Epidermal melanocyte (primary cell): ENCODE measurements around the gene MED17.
"Not testable (repeated sequence)": the region's sequence is repeated elsewhere in the genome, so short reads cannot be mapped to it uniquely, and the experiment has no call there.

Source experiments
- DNase-seq: peaks from one replicate; pipeline ENCODE4 v3.0.0; 2011; ENCODE audit warnings: low spot score; ENCODE audit not compliant: insufficient read length

Gene MED17

DNA sequence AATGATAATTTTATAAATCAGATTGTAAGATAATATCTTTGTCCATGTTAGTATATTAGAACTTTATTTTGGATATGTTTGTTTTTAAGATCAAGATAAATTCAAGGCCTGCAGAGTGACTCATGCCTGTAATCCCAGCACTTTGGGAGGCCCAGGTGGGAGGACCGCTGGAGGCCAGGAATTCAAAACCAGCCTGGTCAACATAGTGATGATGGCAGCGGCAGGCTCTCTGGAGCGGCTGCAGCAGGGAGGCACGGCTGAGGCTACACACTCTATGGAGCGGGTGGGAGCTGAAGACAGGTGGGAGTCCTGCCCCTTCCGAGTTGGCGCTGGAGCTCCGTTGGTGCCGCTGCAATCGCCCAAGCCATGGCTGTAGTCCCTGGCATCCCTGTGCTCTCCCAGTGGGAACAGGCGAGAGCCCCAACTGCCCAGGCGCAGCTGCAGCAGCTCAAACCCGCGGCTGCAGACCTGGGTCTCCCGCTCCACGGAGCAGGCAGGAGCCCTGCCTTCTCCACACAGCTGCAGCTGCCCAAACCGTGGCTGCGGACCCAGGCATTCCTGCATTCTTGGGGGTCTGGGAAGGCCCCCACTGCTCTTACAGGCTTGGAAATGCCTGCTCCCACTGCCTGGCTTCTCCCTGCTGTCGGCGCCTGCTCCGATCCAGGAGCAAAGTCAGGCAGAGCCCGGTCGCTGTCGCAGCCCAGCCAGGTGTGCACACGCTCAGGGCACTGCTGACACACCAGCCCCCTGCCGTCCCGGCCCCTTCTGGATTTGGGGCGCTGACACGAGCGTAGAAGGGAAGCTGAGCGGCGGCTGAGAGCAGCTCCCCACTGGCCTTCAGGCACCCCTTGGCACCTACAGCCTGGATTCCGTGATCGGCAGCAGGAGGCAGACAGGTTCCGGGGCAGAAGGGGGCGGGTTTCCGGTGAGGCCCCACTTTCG is 25.9 kb upstream of the MED17 start:
- DNase-seq: no peak

DNA sequence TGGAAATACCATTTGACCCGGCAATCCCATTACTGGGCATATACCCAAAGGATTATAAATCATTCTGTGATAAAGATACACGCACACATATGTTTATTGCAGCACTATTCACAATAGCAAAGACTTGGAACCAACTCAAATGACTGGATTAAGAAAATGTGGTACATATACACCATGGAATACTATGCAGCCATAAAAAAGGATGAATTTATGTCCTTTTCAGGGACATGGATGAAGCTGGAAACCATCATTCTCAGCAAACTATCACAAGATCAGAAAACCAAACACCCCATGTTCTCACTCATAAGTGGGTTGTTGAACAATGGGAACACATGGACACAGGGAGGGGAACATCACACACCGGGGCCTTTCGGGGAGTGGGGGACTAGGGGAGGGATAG is 25.0 kb upstream of the MED17 start:
- not testable (repeated sequence) for DNase-seq

DNA sequence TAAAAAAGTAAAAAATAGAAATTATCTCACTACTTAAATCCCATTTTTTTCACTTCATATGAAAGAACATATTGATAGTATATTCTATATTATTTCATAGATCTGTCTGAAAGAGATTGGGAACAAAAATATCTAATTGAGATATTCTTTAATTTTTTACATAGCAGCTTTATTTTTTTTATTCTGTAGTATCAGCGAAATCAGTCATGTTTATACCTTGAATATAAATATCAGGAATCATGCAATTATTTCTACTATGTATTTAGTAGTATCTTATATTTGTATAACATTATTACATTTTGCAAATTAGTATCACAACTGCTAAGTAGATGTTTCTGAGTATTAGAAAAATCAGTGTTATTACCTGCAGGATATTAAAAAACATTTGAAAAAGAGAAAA is 22.2 kb upstream of the MED17 start:
- DNase-seq: no peak

DNA sequence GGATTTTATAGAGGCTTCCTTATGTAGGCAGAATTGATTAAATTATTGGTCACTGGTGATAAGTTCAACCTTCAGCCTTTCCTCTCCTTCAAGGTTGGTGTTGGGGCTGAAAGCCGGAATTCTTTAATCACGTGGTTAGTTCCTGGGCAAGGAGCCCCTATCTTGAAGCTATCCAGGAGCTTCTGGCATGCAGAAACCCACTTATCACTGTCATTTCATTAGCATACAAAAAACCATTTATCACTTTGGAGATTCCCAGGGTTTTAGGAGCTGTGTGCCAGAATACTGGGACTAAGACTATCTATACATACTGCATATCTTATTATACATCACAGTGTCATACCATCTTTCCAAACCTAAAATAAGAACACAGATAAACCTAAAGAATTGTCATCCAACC is 18.5 kb upstream of the MED17 start:
- no peak for DNase-seq

GRCh38 chr11:93766504-93766903 is 17.6 kb upstream of the MED17 start:
- no peak for DNase-seq

GRCh38 chr11:93767018-93767417 is 17.1 kb upstream of the MED17 start:
- no peak for DNase-seq

DNA sequence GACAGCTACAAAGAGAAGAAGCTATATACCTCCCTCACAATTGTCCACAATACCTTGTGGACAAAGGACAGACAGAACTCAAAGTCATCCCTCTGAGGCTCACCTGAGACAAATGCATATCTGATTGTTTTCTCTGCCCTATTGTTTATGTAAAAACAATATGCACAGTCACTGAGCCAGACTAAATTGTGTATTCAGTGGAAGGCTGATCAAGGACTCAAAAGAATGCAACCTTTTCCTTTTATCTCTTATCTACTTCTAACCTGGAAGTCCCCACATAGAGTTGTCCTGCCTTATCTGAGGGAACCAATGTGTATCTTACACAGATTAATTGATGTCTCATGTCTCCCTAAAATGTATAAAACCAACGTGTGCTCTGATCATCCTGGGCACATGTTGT is 13.9 kb upstream of the MED17 start:
- no peak for DNase-seq

- no peak for DNase-seq
Observed at GRCh38 chr11:93772123-93772522, 12.0 kb upstream of the MED17 start.

GRCh38 chr11:93773045-93773477 is 11.0 kb upstream of the MED17 start:
- DNase-seq: no peak

DNA sequence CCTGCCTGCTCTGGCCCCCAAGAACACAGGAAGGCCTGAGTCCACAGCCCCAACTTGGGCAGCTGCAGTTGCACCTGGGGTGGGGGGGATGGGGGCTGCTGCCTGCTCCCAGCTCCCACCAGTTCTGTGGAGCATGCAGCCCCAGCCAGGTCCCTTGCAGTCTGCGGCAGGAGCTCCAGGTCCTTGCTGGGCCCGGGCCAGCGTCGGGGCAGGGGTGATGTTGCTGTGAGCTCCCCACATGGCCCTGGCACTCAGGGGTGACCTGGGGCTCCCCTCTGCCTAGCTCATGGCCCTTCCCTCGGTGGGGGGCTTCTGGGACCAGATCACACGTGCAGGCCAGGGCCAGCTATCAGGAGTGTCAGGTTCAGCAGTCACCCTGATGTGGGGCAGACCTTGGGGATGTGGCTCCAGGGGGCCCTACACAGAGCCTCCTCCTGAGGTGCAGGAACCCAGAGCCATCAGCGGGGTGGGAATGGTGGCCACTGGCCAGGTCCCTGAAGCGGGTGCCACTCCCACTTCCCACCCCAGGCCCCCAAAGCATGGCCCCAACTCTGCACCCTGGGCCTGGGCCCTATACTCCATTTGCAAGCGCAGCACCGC is 10.4 kb upstream of the MED17 start:
- DNase-seq: no peak

GRCh38 chr11:93774560-93774959 is 9.5 kb upstream of the MED17 start:
- not testable (repeated sequence) for DNase-seq

GRCh38 chr11:93775289-93775688 is 8.8 kb upstream of the MED17 start:
- DNase-seq: no peak

DNA sequence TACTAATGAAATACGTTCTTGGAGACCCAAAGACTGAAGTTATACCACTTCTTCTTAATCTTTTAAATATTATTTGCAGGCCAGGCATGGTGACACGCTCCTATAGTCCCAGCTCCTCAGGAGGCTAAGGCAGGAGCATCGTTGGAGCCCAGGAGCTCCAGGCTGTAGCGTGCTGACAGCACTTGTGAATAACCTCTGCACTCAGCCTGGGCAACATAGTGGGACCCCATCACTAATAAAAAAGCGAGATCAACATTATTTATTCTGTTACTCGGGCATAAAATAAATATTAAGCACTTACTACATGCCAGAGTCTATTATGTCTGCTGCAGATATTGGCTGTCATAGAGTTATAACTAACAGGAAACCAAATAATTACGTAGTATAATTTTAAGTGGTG is 720 bp upstream of the MED17 start:
- no peak for DNase-seq

DNA sequence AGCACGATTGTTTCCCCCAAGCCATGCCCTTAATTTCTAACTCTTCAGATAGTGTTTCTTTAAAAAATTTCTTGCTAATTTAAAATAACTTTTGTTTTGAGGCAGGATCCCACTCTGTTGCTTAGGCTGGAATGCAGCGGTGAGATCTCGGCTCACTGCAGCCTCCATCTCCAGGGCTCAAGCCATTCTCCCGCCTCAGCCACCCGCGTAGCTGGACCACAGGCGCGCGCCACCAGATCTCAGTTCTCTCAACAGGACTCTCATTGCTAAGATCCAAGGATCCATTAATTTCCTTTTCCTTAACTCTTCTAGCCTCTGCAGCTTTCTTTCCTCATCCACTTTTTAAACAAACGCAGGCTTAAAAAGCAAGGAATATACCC is 327 bp upstream of the MED17 start:
- DNase-seq: no peak

GRCh38 chr11:93784935-93785360 is 866 bp downstream of the MED17 start:
- DNase-seq: no peak

DNA sequence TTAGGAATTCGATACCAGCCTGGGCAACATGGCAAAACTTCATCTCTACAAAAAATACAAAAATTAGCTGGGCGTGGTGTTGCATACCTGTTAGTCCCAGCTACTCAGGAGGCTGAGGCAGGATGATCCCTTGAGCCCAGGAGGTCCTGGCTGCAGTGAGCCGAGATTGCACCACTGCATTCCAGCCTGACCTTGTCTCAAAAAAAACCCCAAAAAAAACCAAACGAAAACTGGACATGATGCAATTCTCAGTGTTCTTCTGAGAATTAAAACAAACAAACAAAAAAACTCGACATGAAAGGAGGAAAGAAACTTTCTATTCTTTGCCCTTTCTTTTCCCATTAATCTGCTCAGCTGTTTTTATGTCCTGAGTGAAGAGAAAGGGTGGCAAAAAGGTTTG is 7.4 kb downstream of the MED17 start:
- no peak for DNase-seq

DNA sequence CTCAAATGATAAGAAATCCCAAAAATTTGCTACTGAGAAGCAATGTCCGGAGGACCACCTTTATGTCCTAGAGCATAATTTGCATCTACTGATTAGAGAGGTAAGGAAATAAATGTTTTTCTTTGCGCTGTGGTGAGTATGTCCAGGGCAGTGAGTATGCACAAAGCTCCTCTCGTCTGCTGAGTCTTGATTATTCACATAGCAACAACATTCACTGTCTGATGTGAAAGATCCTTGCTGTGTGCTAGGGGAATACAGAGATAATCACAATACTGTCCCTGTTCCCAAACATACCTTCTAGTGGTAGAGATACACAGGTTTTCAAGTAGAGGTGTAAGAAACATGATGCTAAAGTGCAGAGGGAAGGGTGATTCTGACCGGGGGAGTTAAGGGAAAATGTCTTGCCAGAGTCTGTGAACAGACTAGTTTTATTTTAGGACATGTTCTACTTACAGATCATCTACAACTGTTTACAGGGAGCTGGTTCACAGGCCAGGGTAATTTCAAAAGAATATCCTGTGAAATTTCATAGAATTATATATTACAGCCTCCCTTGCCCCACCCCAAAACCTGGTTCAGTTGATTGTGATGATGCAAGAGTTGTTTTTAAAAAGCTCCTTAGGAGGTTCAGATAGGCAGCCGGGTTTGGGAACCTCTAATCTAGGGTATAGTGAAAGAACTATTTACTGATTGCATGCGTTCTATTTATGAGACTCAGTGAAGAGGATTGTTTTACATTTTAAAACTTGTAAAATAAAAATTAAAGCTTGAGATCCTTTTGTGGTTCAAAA is 12.6 kb downstream of the MED17 start:
- DNase-seq: no peak

GRCh38 chr11:93801366-93801765 is 17.3 kb downstream of the MED17 start:
- no peak for DNase-seq

GRCh38 chr11:93804879-93805278 is 20.8 kb downstream of the MED17 start:
- no peak for DNase-seq

- no peak for DNase-seq
Observed at GRCh38 chr11:93807980-93808379, 23.9 kb downstream of the MED17 start.

- no peak for DNase-seq
Observed at GRCh38 chr11:93813974-93814373, 29.9 kb downstream of the MED17 start.
